ENCODE data around the gene CFAP299.

The CFAP299 gene

GRCh38 chr4:80578001-80578400, 242.5 kb downstream of the CFAP299 start:
- Mint-ChIP-seq H3K4me1 (ENCODE audit: low read depth) (peaks cover 23% of the 10 kb centered on the region), H3K9me3 (ENCODE audit: low read depth) (peaks cover 7% of the 10 kb centered on the region), H3K36me3 (peaks cover 10% of the 10 kb centered on the region), H3K27ac (no peak overlapping the region), H3K4me3 (no peak overlapping the region), H3K27me3 (no peaks in the 10 kb centered on the region)

GRCh38 chr4:80585542-80585941, 250.0 kb downstream of the CFAP299 start:
- Mint-ChIP-seq H3K27ac (no peak overlapping the region), H3K9me3 (ENCODE audit: low read depth) (no peaks in the 10 kb centered on the region), H3K36me3 (no peaks in the 10 kb centered on the region), H3K4me3 (no peak overlapping the region), H3K27me3 (no peaks in the 10 kb centered on the region), H3K4me1 (ENCODE audit: low read depth) (peaks cover 18% of the 10 kb centered on the region)

GRCh38 chr4:80586716-80587115, 251.2 kb downstream of the CFAP299 start:
- Mint-ChIP-seq H3K4me1 (ENCODE audit: low read depth) (peaks cover 11% of the 10 kb centered on the region), H3K27me3 (no peaks in the 10 kb centered on the region), H3K4me3 (no peak overlapping the region), H3K36me3 (no peaks in the 10 kb centered on the region), H3K27ac (no peak overlapping the region), H3K9me3 (ENCODE audit: low read depth) (no peaks in the 10 kb centered on the region)

- Mint-ChIP-seq H3K4me1 (ENCODE audit: low read depth) (peaks cover 2% of the 10 kb centered on the region), H3K36me3 (no peaks in the 10 kb centered on the region), H3K4me3 (no peak overlapping the region), H3K27me3 (no peaks in the 10 kb centered on the region), H3K27ac (no peak overlapping the region), H3K9me3 (ENCODE audit: low read depth) (no peaks in the 10 kb centered on the region)
These were observed 252.4 kb downstream of the CFAP299 start for GRCh38 chr4:80587871-80588385.

GRCh38 chr4:80592950-80593349, 257.4 kb downstream of the CFAP299 start:
- H3K9me3 Mint-ChIP-seq (ENCODE audit: low read depth): peaks cover 14% of the 10 kb centered on the region
- no peak overlapping the region for H3K4me3 Mint-ChIP-seq

GRCh38 chr4:80594701-80595100, 259.2 kb downstream of the CFAP299 start:
- Mint-ChIP-seq H3K36me3 (peaks cover 3% of the 10 kb centered on the region), H3K27me3 (no peaks in the 10 kb centered on the region), H3K4me1 (ENCODE audit: low read depth) (no peaks in the 10 kb centered on the region), H3K4me3 (no peak overlapping the region), H3K9me3 (ENCODE audit: low read depth) (peaks cover 14% of the 10 kb centered on the region), H3K27ac (no peak overlapping the region)

More at GRCh38 chr4:80592950-80593349, 257.4 kb downstream of the CFAP299 start:
- no peak overlapping the region for H3K27ac Mint-ChIP-seq
- no peaks in the 10 kb centered on the region for H3K27me3 Mint-ChIP-seq
- no peaks in the 10 kb centered on the region for H3K4me1 Mint-ChIP-seq (ENCODE audit: low read depth)
- peaks cover 3% of the 10 kb centered on the region for H3K36me3 Mint-ChIP-seq

GRCh38 chr4:80608281-80608980, 272.9 kb downstream of the CFAP299 start:
- no peaks in the 10 kb centered on the region for H3K9me3 Mint-ChIP-seq (ENCODE audit: low read depth)
- H3K4me1 Mint-ChIP-seq (ENCODE audit: low read depth): peaks cover 12% of the 10 kb centered on the region
- no peaks in the 10 kb centered on the region for H3K36me3 Mint-ChIP-seq
- no peak overlapping the region for H3K27ac Mint-ChIP-seq
- no peaks in the 10 kb centered on the region for H3K27me3 Mint-ChIP-seq
- H3K4me3 Mint-ChIP-seq: no peak overlapping the region

- no peaks in the 10 kb centered on the region for H3K36me3 Mint-ChIP-seq
- no peak overlapping the region for H3K4me3 Mint-ChIP-seq
- H3K27ac Mint-ChIP-seq: no peak overlapping the region
- no peaks in the 10 kb centered on the region for H3K9me3 Mint-ChIP-seq (ENCODE audit: low read depth)
- peaks cover 10% of the 10 kb centered on the region for H3K4me1 Mint-ChIP-seq (ENCODE audit: low read depth)
- no peaks in the 10 kb centered on the region for H3K27me3 Mint-ChIP-seq
These were observed 274.7 kb downstream of the CFAP299 start for GRCh38 chr4:80610199-80610598.

GRCh38 chr4:80610845-80611677, 275.5 kb downstream of the CFAP299 start:
- H3K36me3 Mint-ChIP-seq: no peaks in the 10 kb centered on the region
- H3K27ac Mint-ChIP-seq: no peak overlapping the region
- no peak overlapping the region for H3K4me3 Mint-ChIP-seq
- no peaks in the 10 kb centered on the region for H3K27me3 Mint-ChIP-seq
- H3K4me1 Mint-ChIP-seq (ENCODE audit: low read depth): peaks cover 10% of the 10 kb centered on the region
- H3K9me3 Mint-ChIP-seq (ENCODE audit: low read depth): no peaks in the 10 kb centered on the region

- Mint-ChIP-seq H3K27me3 (no peaks in the 10 kb centered on the region), H3K27ac (no peak overlapping the region), H3K4me1 (ENCODE audit: low read depth) (peaks cover 10% of the 10 kb centered on the region), H3K4me3 (no peak overlapping the region), H3K36me3 (no peaks in the 10 kb centered on the region), H3K9me3 (ENCODE audit: low read depth) (no peaks in the 10 kb centered on the region)
These were observed 276.1 kb downstream of the CFAP299 start for GRCh38 chr4:80611678-80611979.

- Mint-ChIP-seq H3K36me3 (no peaks in the 10 kb centered on the region), H3K4me3 (no peak overlapping the region), H3K27me3 (no peaks in the 10 kb centered on the region), H3K27ac (no peak overlapping the region), H3K9me3 (ENCODE audit: low read depth) (no peaks in the 10 kb centered on the region), H3K4me1 (ENCODE audit: low read depth) (peaks cover 10% of the 10 kb centered on the region)
These were observed 277.9 kb downstream of the CFAP299 start for GRCh38 chr4:80613470-80613869.

GRCh38 chr4:80614319-80614718, 278.8 kb downstream of the CFAP299 start:
- Mint-ChIP-seq H3K36me3 (no peaks in the 10 kb centered on the region), H3K4me3 (no peak overlapping the region), H3K27me3 (no peaks in the 10 kb centered on the region), H3K9me3 (ENCODE audit: low read depth) (no peaks in the 10 kb centered on the region), H3K4me1 (ENCODE audit: low read depth) (peaks cover 14% of the 10 kb centered on the region), H3K27ac (no peak overlapping the region)

GRCh38 chr4:80615099-80615498, 279.6 kb downstream of the CFAP299 start:
- H3K27me3 Mint-ChIP-seq: no peaks in the 10 kb centered on the region
- no peaks in the 10 kb centered on the region for H3K36me3 Mint-ChIP-seq
- H3K27ac Mint-ChIP-seq: no peak overlapping the region
- peaks cover 14% of the 10 kb centered on the region for H3K4me1 Mint-ChIP-seq (ENCODE audit: low read depth)
- H3K4me3 Mint-ChIP-seq: no peak overlapping the region
- H3K9me3 Mint-ChIP-seq (ENCODE audit: low read depth): no peaks in the 10 kb centered on the region

- Mint-ChIP-seq H3K27me3 (no peaks in the 10 kb centered on the region), H3K9me3 (ENCODE audit: low read depth) (peaks cover 13% of the 10 kb centered on the region), H3K36me3 (peaks cover 7% of the 10 kb centered on the region), H3K4me3 (no peak overlapping the region), H3K4me1 (ENCODE audit: low read depth) (peaks cover 4% of the 10 kb centered on the region), H3K27ac (no peak overlapping the region)
These were observed 283.6 kb downstream of the CFAP299 start for GRCh38 chr4:80619070-80619674.

GRCh38 chr4:80631861-80632260, 296.3 kb downstream of the CFAP299 start:
- no peak overlapping the region for H3K4me3 Mint-ChIP-seq
- H3K9me3 Mint-ChIP-seq (ENCODE audit: low read depth): no peaks in the 10 kb centered on the region
- H3K36me3 Mint-ChIP-seq: peaks cover 2% of the 10 kb centered on the region
- no peak overlapping the region for H3K27ac Mint-ChIP-seq
- H3K4me1 Mint-ChIP-seq (ENCODE audit: low read depth): no peaks in the 10 kb centered on the region
- H3K27me3 Mint-ChIP-seq: no peaks in the 10 kb centered on the region
